GM21526 (cell line): Measurements from ENCODE around the gene CDC23.
"Not testable (repeated sequence)": the region's sequence is repeated elsewhere in the genome, so short reads cannot be mapped to it uniquely, and the experiment has no call there.

Source experiments
- ATAC-seq: cut with Tn5 transposase; IDR thresholded peaks from one replicate; pipeline ENCODE4 v1.9.1; 2021; ENCODE audit warnings: moderate library complexity; ENCODE audit not compliant: unreplicated experiment, low FRiP score

CDC23 gene

GRCh38 chr5:138143578-138143977 lies 69.5 kb downstream of the CDC23 start:
- not testable (repeated sequence) for ATAC-seq

GRCh38 chr5:138141734-138142133 lies 71.4 kb downstream of the CDC23 start:
- no peak for ATAC-seq

- no peak for ATAC-seq
Observed at GRCh38 chr5:138140268-138140667, 72.9 kb downstream of the CDC23 start.

- ATAC-seq: no peak
Observed at GRCh38 chr5:138139781-138140090, 73.4 kb downstream of the CDC23 start.

- no peak for ATAC-seq
Observed at GRCh38 chr5:138138949-138139780, 74.0 kb downstream of the CDC23 start, which contains the start of gene NME5. Gene NME5 (minus strand): TSS chr5:138139428. CDS start chr5:138138780, 648 bp downstream.
